K562 (cell line): ENCODE results near the gene SND1. TPM values are rescaled to one million over a fixed set of nuclear protein-coding genes. Genes with fewer than 3 reads are reported as not detected.

Experiments
- BHLHE40 ChIP-seq: IDR thresholded peaks from 2 replicates; pipeline ENCODE4 v1.6.1; 2011; ENCODE audit warnings: low read length, improper control_type of control experiment
- CHD4 ChIP-seq: fragments of 200-600 bp; sonication (generic); IDR thresholded peaks from 3 replicates; pipeline ENCODE4 v1.6.1; 2012; ENCODE audit warnings: low read depth, mild to moderate bottlenecking, mixed read lengths, low read length, inconsistent platforms; ENCODE audit not compliant: insufficient read depth, insufficient replicate concordance, poor library complexity, severe bottlenecking
- DACH1 ChIP-seq: fragments of 450-650 bp; IDR thresholded peaks from 2 replicates; pipeline ENCODE4 v1.6.1; 2018; ENCODE audit not compliant: partially characterized antibody
- ETV6 ChIP-seq, 3 experiments: fragments of 150-350 bp in 1 of 3; sonication (generic) in 1 of 3; formaldehyde crosslinking in 1 of 3; IDR thresholded peaks; 2 replicates each; pipeline versions ENCODE4 v1.6.1 to v1.8.0; 2014 to 2022; ENCODE audit warnings: borderline replicate concordance in 2 of 3, low read depth in 2 of 3, antibody characterized with exemption in 1 of 3, low read length in 1 of 3, mild to moderate bottlenecking in 1 of 3, missing genetic modification reagents in 1 of 3
- JUN ChIP-seq, 2 experiments: sonication (generic) in 1 of 2; formaldehyde crosslinking in 1 of 2; IDR thresholded peaks; 2 replicates each; pipeline versions ENCODE4 v1.6.1 to v1.8.0; 2012 to 2022; ENCODE audit warnings: borderline replicate concordance in 2 of 2, mild to moderate bottlenecking in 2 of 2, improper control_type of control experiment in 1 of 2, low read depth in 1 of 2, low read length in 1 of 2, missing genetic modification reagents in 1 of 2
- KDM4B ChIP-seq, 2 experiments: fragments of 450-650 bp in 1 of 2; sonication (generic) in 1 of 2; IDR thresholded peaks; 2 replicates each; pipeline ENCODE4 v1.6.1; 2016 to 2017; ENCODE audit warnings: borderline replicate concordance in 2 of 2, antibody characterized with exemption in 1 of 2, low read depth in 1 of 2, mild to moderate bottlenecking in 1 of 2
- NCOR1 ChIP-seq: fragments of 450-650 bp; IDR thresholded peaks from 2 replicates; pipeline ENCODE4 v1.6.1; 2016; ENCODE audit warnings: mild to moderate bottlenecking, moderate library complexity
- NUFIP1 ChIP-seq: fragments of 450-650 bp; IDR thresholded peaks from 2 replicates; pipeline ENCODE4 v1.6.1; 2018; ENCODE audit not compliant: partially characterized antibody
- POLR2AphosphoS5 ChIP-seq: IDR thresholded peaks from 2 replicates; pipeline ENCODE4 v1.6.1; 2011; ENCODE audit warnings: mild to moderate bottlenecking, low read depth, low read length, moderate library complexity; ENCODE audit not compliant: control insufficient read depth, insufficient read depth
- RBM17 ChIP-seq: fragments of 200-400 bp; formaldehyde crosslinking; IDR thresholded peaks from 2 replicates; pipeline ENCODE4 v1.6.1; 2017; ENCODE audit warnings: low read depth, mild to moderate bottlenecking, low read length, borderline replicate concordance
- STAT5A ChIP-seq: IDR thresholded peaks from 2 replicates; pipeline ENCODE4 v1.6.1; 2012; ENCODE audit warnings: low read length, inconsistent platforms, borderline replicate concordance
- ZNF316 ChIP-seq: fragments of 450-650 bp; IDR thresholded peaks from 2 replicates; pipeline ENCODE4 v1.6.1; 2016
- ZNF407 ChIP-seq: fragments of 450-650 bp; IDR thresholded peaks from 2 replicates; pipeline ENCODE4 v1.6.1; 2016; ENCODE audit warnings: low read depth
- ZNF583 ChIP-seq: fragments of 250-450 bp; sonication (Bioruptor Pico); IDR thresholded peaks from 2 replicates; pipeline ENCODE4 v1.4.0; 2020
- polyA plus RNA-seq, 8 experiments: library from polyadenylated mRNA; depleted of rRNA in 4 of 8; stranded (reverse) in 5 of 8; unstranded in 3 of 8; fragments of >200 nt; fragmentation: Nextera tagmentation in 2 of 8; fragmentation: Illumina TruSeq in 1 of 8; extraction: Ambion mirVana in 2 of 8; extraction: Trizol in 1 of 8; gene quantifications; 2 replicates each; pipeline versions ENCODE4 v1.2.1 to v1.2.3, GENCODE V29; 2011 to 2014; ENCODE audit warnings: inconsistent platforms in 1 of 8, missing spikeins in 1 of 8
- total RNA-seq, 7 experiments: library from RNA; depleted of rRNA in 6 of 7; stranded (reverse); fragments of >200 nt in 6 of 7; fragmentation: Illumina TruSeq in 2 of 7; extraction: Trizol in 2 of 7; gene quantifications; 2 replicates each; pipeline versions ENCODE4 v1.2.1 to v1.2.3, GENCODE V29; 2011 to 2021; ENCODE audit warnings: low replicate concordance in 1 of 7
- TF ChIP-seq, protein P1 (sequence below), 2 experiments: IDR thresholded peaks; 2 replicates each; pipeline ENCODE4 v1.6.1; 2011; ENCODE audit warnings: borderline replicate concordance in 1 of 2, control low read depth in 1 of 2, low read depth in 1 of 2, low read length in 1 of 2, mild to moderate bottlenecking in 1 of 2, mixed read lengths in 1 of 2, moderate library complexity in 1 of 2; ENCODE audit not compliant: insufficient read depth in 1 of 2, insufficient read length in 1 of 2, poor library complexity in 1 of 2, severe bottlenecking in 1 of 2; ENCODE audit errors: extremely low read depth in 1 of 2
- TF ChIP-seq, protein P2 (sequence below): sonication (generic); formaldehyde crosslinking; IDR thresholded peaks from 2 replicates; pipeline ENCODE4 v1.9.0; 2022; ENCODE audit warnings: mild to moderate bottlenecking, missing genetic modification reagents

Gene SND1
- total and polyA plus RNA-seq, 9 of the 15 experiments (the other 6 are each of a cell fraction or from before 2014, with no cell fraction given) = 46.5 to 307 (median 191) TPM

DNA sequence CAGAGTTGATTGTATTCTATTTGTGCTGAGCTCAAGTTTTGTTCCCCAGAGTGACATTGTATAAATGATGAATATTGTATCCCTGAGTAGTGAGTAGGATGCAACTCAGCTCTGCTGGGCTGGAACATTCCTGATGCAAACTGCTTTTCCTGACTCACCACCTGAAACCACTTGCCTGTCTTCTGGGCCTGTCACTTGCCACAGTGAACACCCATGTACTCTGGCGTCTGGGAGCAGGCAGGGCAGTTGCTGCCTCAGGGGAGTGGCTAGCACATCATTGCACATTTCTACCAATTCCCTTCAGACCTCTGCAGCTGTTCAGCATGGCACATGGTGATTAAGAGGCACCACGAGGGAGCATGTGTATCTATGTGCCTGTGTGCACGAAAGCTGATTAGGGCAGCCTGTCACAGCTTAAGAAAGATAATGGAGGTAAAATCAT, 157.3 kb downstream of the SND1 start (continued):
- TF ChIP-seq ZNF407 = no peak
- no peak for TF ChIP-seq CHD4
- TF ChIP-seq, protein P1, sequence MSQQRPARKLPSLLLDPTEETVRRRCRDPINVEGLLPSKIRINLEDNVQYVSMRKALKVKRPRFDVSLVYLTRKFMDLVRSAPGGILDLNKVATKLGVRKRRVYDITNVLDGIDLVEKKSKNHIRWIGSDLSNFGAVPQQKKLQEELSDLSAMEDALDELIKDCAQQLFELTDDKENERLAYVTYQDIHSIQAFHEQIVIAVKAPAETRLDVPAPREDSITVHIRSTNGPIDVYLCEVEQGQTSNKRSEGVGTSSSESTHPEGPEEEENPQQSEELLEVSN (IDR thresholded peaks at IDR 0.05; ENCODE audit: borderline replicate concordance in 1 of 2, extremely low read depth in 1 of 2, insufficient read depth in 1 of 2, insufficient read length in 1 of 2, low read depth in 1 of 2, low read length in 1 of 2, poor library complexity in 1 of 2, severe bottlenecking in 1 of 2) = peak; percentile 88 to 89
- TF ChIP-seq POLR2AphosphoS5 = peak; percentile 83
- peak; percentile 64 for TF ChIP-seq DACH1
- peak; percentile 82 for TF ChIP-seq NCOR1
- no peak for TF ChIP-seq JUN (IDR thresholded peaks at IDR 0.05; ENCODE audit: borderline replicate concordance, low read depth, low read length)
- peak; percentile 50; the same call in 1 of the 2 replicates for TF ChIP-seq JUN (CRISPR knock-in tag; IDR thresholded peaks at IDR 0.05; ENCODE audit: borderline replicate concordance)
- TF ChIP-seq STAT5A = peak; percentile 68
- no peak for TF ChIP-seq KDM4B (IDR thresholded peaks at IDR 0.05; ENCODE audit: borderline replicate concordance in 2 of 2, low read depth in 1 of 2)
- no peak for TF ChIP-seq ETV6 (IDR thresholded peaks at IDR 0.05; ENCODE audit: borderline replicate concordance in 1 of 2, low read depth in 2 of 2, low read length in 1 of 2)
- TF ChIP-seq ETV6 (CRISPR knock-in tag; IDR thresholded peaks at IDR 0.05; ENCODE audit: borderline replicate concordance) = no peak
- TF ChIP-seq ZNF316 = 0 out of 2 replicates have a peak, but pooled peaks have one; percentile 34
- TF ChIP-seq RBM17 = no peak
- TF ChIP-seq, protein P2, sequence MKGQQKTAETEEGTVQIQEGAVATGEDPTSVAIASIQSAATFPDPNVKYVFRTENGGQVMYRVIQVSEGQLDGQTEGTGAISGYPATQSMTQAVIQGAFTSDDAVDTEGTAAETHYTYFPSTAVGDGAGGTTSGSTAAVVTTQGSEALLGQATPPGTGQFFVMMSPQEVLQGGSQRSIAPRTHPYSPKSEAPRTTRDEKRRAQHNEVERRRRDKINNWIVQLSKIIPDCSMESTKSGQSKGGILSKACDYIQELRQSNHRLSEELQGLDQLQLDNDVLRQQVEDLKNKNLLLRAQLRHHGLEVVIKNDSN = peak; percentile 48
- peak; percentile 72 for TF ChIP-seq BHLHE40
- TF ChIP-seq ZNF583 (CRISPR knock-in tag) = 0 out of 2 replicates have a peak, but pooled peaks have one; percentile 56
- no peak for TF ChIP-seq NUFIP1
